KOPT-K1 (cell line): Measurements from ENCODE around the gene TTYH2.

ENCODE experiments used
- H3K27ac ChIP-seq: fragments of 200-600 bp; sonication (generic); 2 replicates; pipeline ENCODE4 v1.5.1; 2016; ENCODE audit warnings: antibody characterized with exemption, mild to moderate bottlenecking, low read depth, low read length; ENCODE audit not compliant: poor library complexity, severe bottlenecking
- H3K36me3 ChIP-seq: fragments of 200-600 bp; sonication (generic); 2 replicates; pipeline ENCODE4 v1.5.1; 2017; ENCODE audit warnings: antibody characterized with exemption, mild to moderate bottlenecking, low read length, moderate library complexity; ENCODE audit not compliant: insufficient read depth
- H3K9me3 ChIP-seq: fragments of 200-600 bp; sonication (generic); 2 replicates; pipeline ENCODE4 v1.5.1; 2017; ENCODE audit warnings: antibody characterized with exemption, low read length, mild to moderate bottlenecking; ENCODE audit not compliant: insufficient read depth, poor library complexity, severe bottlenecking

The TTYH2 gene

GRCh38 chr17:74233937-74234336 lies 20.6 kb downstream of the TTYH2 start:
- Histone ChIP-seq H3K9me3 (no peaks in the 10 kb centered on the region), H3K36me3 (no peaks in the 10 kb centered on the region), H3K27ac (no peak overlapping the region)

- no peak overlapping the region for H3K27ac ChIP-seq
Observed at GRCh38 chr17:74234486-74234885, 21.1 kb downstream of the TTYH2 start.

GRCh38 chr17:74235040-74235581 lies 21.7 kb downstream of the TTYH2 start:
- H3K9me3 ChIP-seq: no peaks in the 10 kb centered on the region
- no peak overlapping the region for H3K27ac ChIP-seq
- H3K36me3 ChIP-seq: no peaks in the 10 kb centered on the region

More at GRCh38 chr17:74234486-74234885, 21.1 kb downstream of the TTYH2 start:
- H3K36me3 ChIP-seq: no peaks in the 10 kb centered on the region
- no peaks in the 10 kb centered on the region for H3K9me3 ChIP-seq

DNA sequence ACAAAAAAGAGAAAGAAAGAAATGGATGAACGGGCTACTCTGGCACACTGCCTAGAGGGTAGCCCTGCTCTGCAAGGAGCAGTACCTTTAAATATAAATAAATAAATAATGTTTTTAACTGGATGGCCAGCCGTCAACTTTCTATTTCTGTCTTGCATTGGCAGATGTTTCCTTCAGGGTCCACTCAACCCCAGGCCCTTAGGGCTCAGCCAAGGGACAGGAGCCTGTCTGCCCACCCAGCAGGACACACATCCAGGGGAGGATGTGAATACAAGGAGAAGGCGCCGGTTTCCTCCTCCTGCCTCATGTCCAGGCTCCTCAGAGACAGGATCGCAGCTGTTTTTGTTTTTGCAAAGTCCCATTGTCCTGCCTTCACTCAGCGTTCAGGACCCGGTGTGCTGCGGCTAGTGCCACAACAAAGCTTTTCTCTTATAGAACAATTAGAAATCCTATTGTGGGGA lies 22.6 kb downstream of the TTYH2 start:
- Histone ChIP-seq H3K27ac (no peak overlapping the region), H3K9me3 (no peaks in the 10 kb centered on the region), H3K36me3 (no peaks in the 10 kb centered on the region)

GRCh38 chr17:74237321-74237720 lies 23.9 kb downstream of the TTYH2 start:
- H3K36me3 ChIP-seq: no peaks in the 10 kb centered on the region
- no peaks in the 10 kb centered on the region for H3K9me3 ChIP-seq
- no peak overlapping the region for H3K27ac ChIP-seq

GRCh38 chr17:74239172-74239571 lies 25.8 kb downstream of the TTYH2 start:
- H3K9me3 ChIP-seq: no peaks in the 10 kb centered on the region

DNA sequence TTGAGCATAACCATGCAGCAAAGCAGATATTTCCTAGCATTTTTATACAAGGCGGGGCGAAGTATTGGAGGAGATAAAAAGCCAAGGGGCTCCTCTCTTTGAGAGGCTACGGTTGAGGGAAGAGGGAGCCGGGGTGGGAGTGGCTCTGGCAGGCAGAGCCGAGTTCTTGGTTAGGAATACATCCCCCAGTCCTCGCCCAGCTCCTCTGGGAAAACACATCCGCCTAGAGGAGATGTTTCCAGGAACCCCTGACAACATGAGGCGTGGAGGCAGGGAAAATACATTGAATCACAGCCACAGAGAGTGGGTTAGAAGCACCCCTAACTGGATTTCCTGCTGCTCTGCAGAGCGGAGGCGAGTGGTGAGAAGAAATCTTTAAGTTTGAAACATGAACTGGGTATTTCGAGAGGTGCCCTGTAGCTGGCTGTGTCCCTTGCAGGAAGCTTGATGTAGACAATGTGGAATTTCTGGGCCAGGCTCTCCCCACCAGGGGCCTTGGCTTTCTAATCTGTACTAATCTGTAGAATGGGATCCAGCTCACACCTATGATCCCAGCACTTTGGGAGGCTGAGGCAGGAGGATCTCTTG lies 27.3 kb downstream of the TTYH2 start:
- Histone ChIP-seq H3K27ac (no peak overlapping the region), H3K9me3 (no peaks in the 10 kb centered on the region), H3K36me3 (no peaks in the 10 kb centered on the region)

More at GRCh38 chr17:74239172-74239571, 25.8 kb downstream of the TTYH2 start:
- Histone ChIP-seq H3K27ac (no peak overlapping the region), H3K36me3 (no peaks in the 10 kb centered on the region)

DNA sequence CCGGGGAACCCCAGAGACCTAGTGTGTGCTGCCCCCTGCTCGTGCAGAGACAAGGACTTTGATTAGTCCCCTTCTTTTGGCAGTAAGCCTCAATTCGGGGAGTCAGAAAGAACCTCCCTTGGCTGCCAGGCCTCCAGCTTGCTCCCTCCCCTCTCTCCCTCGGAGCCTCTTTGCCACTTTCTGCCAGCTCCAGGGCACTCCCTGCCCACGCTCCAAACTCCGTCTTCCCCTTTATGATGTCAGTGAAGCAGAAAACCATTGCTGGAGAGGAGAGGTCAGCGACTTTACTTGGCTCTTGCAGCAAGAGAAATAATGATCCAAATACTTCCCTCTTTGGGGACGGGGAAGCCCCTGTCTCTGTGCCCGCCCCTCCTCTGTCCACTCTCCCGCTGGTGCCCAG lies 28.1 kb downstream of the TTYH2 start:
- Histone ChIP-seq H3K27ac (no peak overlapping the region), H3K36me3 (no peaks in the 10 kb centered on the region), H3K9me3 (no peaks in the 10 kb centered on the region)

DNA sequence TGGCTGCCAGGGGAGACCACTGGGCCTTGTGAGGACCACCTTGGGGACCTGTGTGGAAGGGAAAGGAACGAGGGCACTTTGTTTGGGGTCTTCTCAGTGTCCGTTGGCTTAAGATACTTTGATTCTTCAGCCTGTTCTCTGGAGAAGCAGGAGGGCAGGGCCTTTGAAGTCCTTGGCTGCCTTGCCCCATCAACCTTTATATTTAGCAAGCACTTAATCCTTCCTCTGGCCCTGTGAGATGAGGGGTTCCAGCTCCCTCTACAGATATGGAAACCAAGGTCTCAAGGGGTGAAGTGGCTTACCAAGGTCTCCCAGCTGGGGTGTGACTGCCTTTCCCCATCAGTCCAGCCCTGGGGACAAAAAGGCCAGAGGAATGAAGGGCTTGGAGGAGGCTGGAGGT lies 28.5 kb downstream of the TTYH2 start:
- no peaks in the 10 kb centered on the region for H3K9me3 ChIP-seq
- H3K36me3 ChIP-seq: no peaks in the 10 kb centered on the region
- H3K27ac ChIP-seq: no peak overlapping the region

DNA sequence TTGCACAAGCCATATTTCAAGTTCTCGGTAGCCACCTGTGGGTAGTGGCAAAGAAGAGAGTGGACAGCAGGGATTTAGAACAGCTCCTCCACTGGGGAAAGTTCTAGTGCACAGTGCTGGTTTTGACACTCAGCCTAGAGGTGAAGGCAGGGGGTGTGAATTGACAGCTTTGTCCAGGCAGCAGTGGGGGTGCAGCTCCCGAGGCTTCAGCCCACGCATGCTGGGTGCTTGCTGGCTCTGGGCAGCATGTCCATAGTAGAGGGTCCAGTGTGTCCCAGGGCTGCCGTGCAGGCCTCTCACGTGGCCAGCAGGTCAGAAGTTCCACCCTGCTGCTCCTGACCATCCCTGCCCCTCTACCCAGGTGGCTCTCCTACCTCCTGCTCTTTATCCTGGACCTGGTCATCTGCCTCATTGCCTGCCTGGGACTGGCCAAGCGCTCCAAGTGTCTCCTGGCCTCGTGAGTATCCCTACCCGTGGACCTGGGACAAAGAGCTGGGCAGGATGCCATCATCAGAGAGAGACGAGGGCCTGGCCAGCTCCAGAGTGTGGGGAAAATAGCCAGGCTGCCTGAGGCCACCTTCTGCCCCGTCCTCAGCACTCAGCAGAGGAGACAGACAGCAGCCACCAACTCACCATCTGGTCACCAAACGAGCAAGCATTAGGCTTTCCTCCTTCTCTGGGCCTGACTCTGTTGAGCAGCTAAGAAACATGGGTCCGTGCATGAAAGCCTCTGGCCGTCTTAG lies 29.8 kb downstream of the TTYH2 start:
- H3K27ac ChIP-seq: no peak overlapping the region

DNA sequence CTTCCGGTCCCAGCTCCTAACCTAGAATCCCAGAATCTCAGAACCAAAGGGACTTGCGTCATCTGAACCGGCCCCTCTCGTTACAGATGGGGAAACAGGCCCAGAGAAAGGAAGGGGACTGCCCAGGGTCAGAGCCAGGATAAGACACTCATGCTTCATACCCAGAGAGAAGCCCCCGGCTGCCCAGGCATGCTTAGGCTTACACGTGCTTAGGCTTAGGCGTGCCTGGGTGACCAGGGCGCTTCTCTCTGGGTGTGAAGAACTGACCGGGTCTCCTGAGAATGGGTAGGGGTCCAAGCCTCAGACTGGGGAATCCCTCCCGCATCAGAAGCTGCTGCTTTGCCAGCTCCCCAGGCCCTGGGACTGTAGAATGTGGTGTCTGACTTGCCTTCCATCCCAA lies 30.8 kb downstream of the TTYH2 start:
- H3K27ac ChIP-seq: no peak overlapping the region

More for the DNA sequence above, 29.8 kb downstream of the TTYH2 start:
- Histone ChIP-seq H3K36me3 (no peaks in the 10 kb centered on the region), H3K9me3 (no peaks in the 10 kb centered on the region)

DNA sequence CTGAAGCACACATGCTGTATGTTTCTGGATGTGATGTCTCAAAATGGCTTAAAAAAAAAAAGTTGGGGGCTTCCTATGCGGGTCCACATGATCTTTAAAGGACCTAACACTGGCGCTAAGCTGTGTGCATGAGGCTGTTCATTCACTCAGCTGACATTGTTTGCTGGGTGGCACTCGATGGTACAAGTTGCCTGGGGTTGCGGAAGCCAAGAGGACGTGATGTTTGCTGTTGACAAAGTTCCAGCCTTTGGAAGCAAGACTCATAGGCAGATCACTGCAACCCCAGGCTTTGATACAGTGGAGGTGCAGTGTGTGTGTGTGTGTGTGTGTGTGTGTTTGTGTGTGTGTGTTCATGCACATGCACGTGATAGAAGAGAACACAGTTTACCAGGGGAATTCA lies 31.2 kb downstream of the TTYH2 start:
- no peaks in the 10 kb centered on the region for H3K9me3 ChIP-seq
- no peaks in the 10 kb centered on the region for H3K36me3 ChIP-seq
- no peak overlapping the region for H3K27ac ChIP-seq

More for the DNA sequence above, 30.8 kb downstream of the TTYH2 start:
- H3K9me3 ChIP-seq: no peaks in the 10 kb centered on the region
- no peaks in the 10 kb centered on the region for H3K36me3 ChIP-seq

DNA sequence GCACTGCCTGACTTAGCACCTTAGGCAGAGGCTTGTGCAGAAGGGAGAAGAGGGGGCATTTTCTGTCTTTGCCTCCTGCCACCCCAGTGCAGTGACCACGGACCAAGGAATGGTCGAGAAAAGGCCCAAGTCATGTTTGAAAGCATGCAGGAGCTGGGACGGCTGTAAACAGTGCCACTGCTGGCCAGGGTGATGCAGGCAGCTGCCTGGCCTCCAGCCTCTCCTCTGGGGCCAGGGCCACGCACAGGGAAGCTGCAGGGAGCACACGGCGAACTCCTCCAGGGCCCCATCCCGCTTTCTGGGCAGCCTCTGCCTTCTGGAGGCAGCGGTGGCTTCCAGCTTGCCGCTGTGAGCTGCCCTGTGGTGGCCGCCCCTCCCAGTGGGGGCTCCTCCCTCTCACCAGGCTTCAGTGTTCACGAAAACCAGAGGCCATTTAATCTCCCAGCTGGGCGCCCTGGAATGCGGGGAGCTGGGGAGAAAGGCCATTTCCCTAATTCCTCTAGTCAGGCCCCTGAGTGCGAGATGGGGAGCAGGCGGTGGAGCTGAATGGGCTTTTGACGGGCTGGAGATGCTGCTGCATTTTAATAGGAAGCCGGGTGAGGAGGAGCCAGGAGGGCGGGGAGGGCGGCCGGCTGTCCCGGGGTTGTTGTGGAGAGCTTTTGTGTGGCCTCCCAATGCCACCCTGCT lies 31.9 kb downstream of the TTYH2 start:
- Histone ChIP-seq H3K9me3 (no peaks in the 10 kb centered on the region), H3K27ac (no peak overlapping the region), H3K36me3 (no peaks in the 10 kb centered on the region)

GRCh38 chr17:74245871-74246270 lies 32.5 kb downstream of the TTYH2 start:
- no peaks in the 10 kb centered on the region for H3K9me3 ChIP-seq
- no peak overlapping the region for H3K27ac ChIP-seq
- no peaks in the 10 kb centered on the region for H3K36me3 ChIP-seq

DNA sequence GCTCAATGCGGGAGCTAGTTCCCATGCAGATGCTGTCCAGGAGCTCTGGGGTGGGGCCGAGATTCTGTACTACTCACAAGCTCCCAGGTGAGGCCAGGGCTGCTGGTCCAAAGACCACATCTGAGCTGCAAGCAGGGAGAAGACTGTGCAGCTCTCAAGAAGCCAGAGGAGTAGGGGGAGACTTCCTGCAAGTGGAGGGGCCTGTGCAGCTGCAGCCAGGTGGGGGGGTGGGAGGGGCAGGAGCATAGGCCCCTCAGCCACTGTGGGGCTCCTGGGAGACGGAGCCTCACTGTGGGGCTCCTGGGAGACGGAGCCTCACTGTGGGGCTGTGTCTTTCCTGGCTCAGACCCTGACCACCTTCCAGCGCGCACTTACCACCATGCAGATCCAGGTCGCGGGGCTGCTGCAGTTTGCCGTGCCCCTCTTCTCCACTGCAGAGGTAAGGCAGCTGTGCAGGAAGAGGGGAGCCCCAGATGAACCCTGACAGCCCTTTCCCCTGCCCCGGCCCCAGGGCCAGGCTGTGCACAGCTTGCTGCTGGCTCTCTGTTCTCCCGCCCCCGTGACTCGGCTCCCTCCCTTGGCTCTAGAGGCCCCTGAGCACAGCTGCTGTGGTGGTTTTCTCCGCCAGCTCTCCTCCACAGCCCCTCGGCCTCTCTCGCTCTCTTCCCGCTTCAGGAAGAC lies 36.4 kb downstream of the TTYH2 start:
- no peaks in the 10 kb centered on the region for H3K9me3 ChIP-seq
- H3K27ac ChIP-seq: peak overlapping the region; percentile 79
- no peaks in the 10 kb centered on the region for H3K36me3 ChIP-seq
